Nephron (organoid): ENCODE measurements around the gene NEIL1.

ENCODE experiments used
- H3K27ac Mint-ChIP-seq, 3 experiments: 2 replicates each; pipeline ENCODE4 v1.8.0; 2020; ENCODE audit warnings: mixed read lengths in 3 of 3, mild to moderate bottlenecking in 2 of 3, moderate library complexity in 1 of 3
- H3K27me3 Mint-ChIP-seq: 2 replicates; pipeline ENCODE4 v1.8.0; 2021; ENCODE audit warnings: low read depth, mild to moderate bottlenecking, moderate library complexity, mixed read lengths
- H3K36me3 Mint-ChIP-seq: 2 replicates; pipeline ENCODE4 v1.8.0; 2020; ENCODE audit warnings: low read depth, mixed read lengths
- H3K4me1 Mint-ChIP-seq: 2 replicates; pipeline ENCODE4 v1.8.0; 2020; ENCODE audit warnings: mixed read lengths
- H3K4me3 Mint-ChIP-seq, 3 experiments: 2 replicates each; pipeline ENCODE4 v1.8.0; 2020; ENCODE audit warnings: mild to moderate bottlenecking in 3 of 3, mixed read lengths in 3 of 3, moderate library complexity in 2 of 3
- H3K9me3 Mint-ChIP-seq: 2 replicates; pipeline ENCODE4 v1.8.0; 2020; ENCODE audit warnings: mixed read lengths
- CTCF ChIP-seq, 3 experiments: fragments of 200-600 bp; sonication (generic); IDR thresholded peaks; one replicate each; pipeline ENCODE4 v1.5.0; 2021; ENCODE audit warnings: antibody characterized with exemption in 3 of 3; ENCODE audit not compliant: unreplicated experiment in 3 of 3

Gene NEIL1

GRCh38 chr15:75367913-75368688 lies 21.3 kb downstream of the NEIL1 start, which contains the start of gene MAN2C1:
Gene MAN2C1 (minus strand): TSS chr15:75368607. CDS start chr15:75368583, 24 bp downstream.
- Mint-ChIP-seq H3K36me3 (peaks cover 24% of the 10 kb centered on the region), H3K4me1 (peaks cover 16% of the 10 kb centered on the region), H3K4me3 (peak within 1 kb of the TSS; percentile 89 to 97 (median 95)), H3K27ac (peak within 1 kb of the TSS; percentile 98 to 100 (median 99)), H3K9me3 (no peaks in the 10 kb centered on the region), H3K27me3 (peaks cover 3% of the 10 kb centered on the region)
- TF ChIP-seq CTCF (IDR thresholded peaks at IDR 0.05; ENCODE audit: unreplicated experiment in 3 of 3), result peak; percentile 58 to 66 (median 65)

- TF ChIP-seq CTCF (IDR thresholded peaks at IDR 0.05; ENCODE audit: unreplicated experiment in 3 of 3), result no peak
- Mint-ChIP-seq H3K27me3 (peaks cover 3% of the 10 kb centered on the region), H3K27ac (peak overlapping the region; percentile 98 to 100 (median 99)), H3K9me3 (no peaks in the 10 kb centered on the region), H3K4me1 (peaks cover 16% of the 10 kb centered on the region), H3K4me3 (peak overlapping the region; percentile 89 to 97 (median 95)), H3K36me3 (peaks cover 30% of the 10 kb centered on the region)
Measured at GRCh38 chr15:75368689-75369239, 21.9 kb downstream of the NEIL1 start.

DNA sequence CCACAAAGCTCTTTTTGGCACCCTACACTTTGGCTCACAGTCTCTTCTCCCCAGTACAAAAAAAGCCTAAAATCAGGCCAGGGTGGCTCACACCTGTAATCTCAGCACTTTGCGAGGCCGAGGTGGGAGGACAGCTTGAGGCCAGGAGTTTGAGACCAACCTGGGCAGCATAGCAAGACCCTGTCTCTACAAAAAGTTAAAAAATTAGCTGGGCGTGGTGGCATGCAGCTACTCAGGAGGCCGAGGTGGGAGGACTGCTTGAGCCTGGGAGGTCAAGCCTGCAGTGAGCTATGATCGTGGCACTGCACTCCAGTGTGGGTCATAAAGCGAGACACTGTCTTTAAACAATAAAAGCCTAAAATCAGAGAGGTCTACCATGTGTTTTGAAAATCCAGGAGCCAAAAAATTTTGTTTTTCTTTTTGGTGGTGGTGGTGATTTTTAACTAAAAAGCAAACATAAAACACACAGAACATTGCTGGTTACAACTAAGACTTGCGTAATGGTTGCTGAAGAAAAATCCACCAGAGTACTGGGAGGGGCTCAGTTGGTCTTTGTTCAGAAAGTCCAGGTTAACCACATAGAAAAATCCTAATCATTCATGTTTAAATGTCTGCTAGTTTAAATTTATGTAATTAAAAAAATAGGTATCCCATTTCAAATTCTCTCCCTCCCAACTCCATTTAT lies 23.2 kb downstream of the NEIL1 start:
- H3K4me3 Mint-ChIP-seq, result peak overlapping the region; percentile 89 to 97 (median 95)
- peaks cover 16% of the 10 kb centered on the region for H3K4me1 Mint-ChIP-seq
- no peak for TF ChIP-seq CTCF (IDR thresholded peaks at IDR 0.05; ENCODE audit: unreplicated experiment in 3 of 3)
- H3K9me3 Mint-ChIP-seq, result no peaks in the 10 kb centered on the region
- peaks cover 43% of the 10 kb centered on the region for H3K36me3 Mint-ChIP-seq
- peak overlapping the region; percentile 98 to 100 (median 99) for H3K27ac Mint-ChIP-seq
- H3K27me3 Mint-ChIP-seq, result no peaks in the 10 kb centered on the region

GRCh38 chr15:75371486-75371885 lies 24.6 kb downstream of the NEIL1 start:
- Mint-ChIP-seq H3K36me3 (peaks cover 58% of the 10 kb centered on the region), H3K27me3 (no peaks in the 10 kb centered on the region), H3K4me1 (peaks cover 16% of the 10 kb centered on the region), H3K27ac (no peak overlapping the region), H3K4me3 (no peak overlapping the region), H3K9me3 (no peaks in the 10 kb centered on the region)
- TF ChIP-seq CTCF (IDR thresholded peaks at IDR 0.05; ENCODE audit: unreplicated experiment in 3 of 3), result no peak

- no peaks in the 10 kb centered on the region for H3K27me3 Mint-ChIP-seq
- no peaks in the 10 kb centered on the region for H3K9me3 Mint-ChIP-seq
- H3K36me3 Mint-ChIP-seq, result peaks cover 60% of the 10 kb centered on the region
Measured at GRCh38 chr15:75371901-75372688, 25.3 kb downstream of the NEIL1 start.

More at GRCh38 chr15:75371901-75372688, 25.3 kb downstream of the NEIL1 start:
- H3K4me1 Mint-ChIP-seq, result peaks cover 16% of the 10 kb centered on the region
- no peak overlapping the region for H3K27ac Mint-ChIP-seq
- no peak overlapping the region for H3K4me3 Mint-ChIP-seq
- no peak for TF ChIP-seq CTCF (IDR thresholded peaks at IDR 0.05; ENCODE audit: unreplicated experiment in 3 of 3)
